Middle frontal gyrus (tissue), 1 donor: ENCODE measurements around the gene METTL1.

ENCODE experiments used
- DNase-seq: peaks from one replicate; pipeline ENCODE4 v3.0.0-alpha.2; 2015; ENCODE audit warnings: low spot score; ENCODE audit errors: extremely low spot score

Gene METTL1

GRCh38 chr12:57738661-57739237 is 33.2 kb downstream of the METTL1 start, which contains the start of gene AGAP2:
Gene AGAP2, minus strand, starts transcription at chr12:57738742. Its CDS starts 496 bp downstream, at chr12:57738246.
- peak; percentile 48 for DNase-seq

GRCh38 chr12:57737467-57738460 is 34.1 kb downstream of the METTL1 start:
- DNase-seq: no peak

- DNase-seq: no peak
These were observed 35.0 kb downstream of the METTL1 start for GRCh38 chr12:57736741-57737466.

GRCh38 chr12:57735952-57736740 is 35.8 kb downstream of the METTL1 start:
- DNase-seq: no peak

- DNase-seq: no peak
These were observed 36.6 kb downstream of the METTL1 start for GRCh38 chr12:57735198-57735855.

- DNase-seq: no peak
These were observed 37.3 kb downstream of the METTL1 start for GRCh38 chr12:57734591-57734990.

GRCh38 chr12:57733928-57734327 is 38.0 kb downstream of the METTL1 start:
- no peak for DNase-seq

GRCh38 chr12:57732726-57733593 is 38.9 kb downstream of the METTL1 start:
- DNase-seq: no peak

- DNase-seq: no peak
These were observed 39.6 kb downstream of the METTL1 start for GRCh38 chr12:57732270-57732669.

GRCh38 chr12:57731411-57732080 is 40.4 kb downstream of the METTL1 start:
- DNase-seq: no peak

- no peak for DNase-seq
These were observed 41.4 kb downstream of the METTL1 start for GRCh38 chr12:57730336-57731067.

- no peak for DNase-seq
These were observed 42.5 kb downstream of the METTL1 start for GRCh38 chr12:57729321-57729844.

GRCh38 chr12:57727758-57728395 is 44.0 kb downstream of the METTL1 start:
- no peak for DNase-seq

- DNase-seq: no peak
These were observed 44.8 kb downstream of the METTL1 start for GRCh38 chr12:57726884-57727757.

GRCh38 chr12:57726151-57726883 is 45.6 kb downstream of the METTL1 start:
- DNase-seq: no peak

- no peak for DNase-seq
These were observed 46.1 kb downstream of the METTL1 start for GRCh38 chr12:57725851-57726150.
